ENCODE results near the gene C1orf167. TPM values are rescaled to one million over a fixed set of nuclear protein-coding genes. Genes with fewer than 3 reads are reported as not detected.

C1orf167 gene
- total RNA-seq, 1 donor from 2014 or later, result not detected

DNA sequence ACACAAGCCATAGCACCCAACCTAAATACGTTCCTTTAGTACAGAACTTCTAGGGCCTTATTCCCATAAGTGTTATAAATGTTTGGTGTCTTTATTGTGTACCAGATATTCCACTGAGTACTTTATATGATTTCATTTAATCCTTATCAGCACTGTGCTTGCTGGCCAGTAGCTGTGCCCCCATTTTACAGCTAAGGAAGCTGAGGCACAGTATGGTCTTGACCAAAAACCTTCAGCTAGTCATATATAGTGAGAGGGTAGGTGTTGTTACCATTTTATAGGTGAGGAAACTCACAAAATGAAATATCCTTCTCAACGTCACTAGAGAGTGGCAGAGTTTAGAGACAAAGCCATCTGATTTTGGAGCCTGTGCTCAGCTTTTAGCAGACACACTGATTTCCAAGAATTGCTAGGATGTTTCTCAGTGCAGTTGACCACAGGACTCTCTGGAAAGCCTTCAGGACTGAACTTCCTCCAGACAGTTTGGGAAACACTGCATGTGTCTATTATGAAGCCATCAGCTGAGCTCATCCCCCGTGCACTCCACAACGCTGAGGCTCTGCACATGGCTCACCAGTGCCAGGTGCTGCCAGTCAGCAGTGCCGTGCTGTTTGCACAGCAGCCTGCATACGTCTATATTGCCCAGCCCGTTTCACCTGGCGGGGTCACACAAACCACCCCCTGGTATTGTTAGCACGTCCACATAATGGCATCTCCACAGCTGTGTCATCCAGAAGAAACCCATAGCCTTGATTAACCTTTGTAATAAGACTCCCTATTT is 70.1 kb downstream of the C1orf167 start:
- DNase-seq (ENCODE audit: low read depth, low spot score), result no peak
- H3K27ac Mint-ChIP-seq (ENCODE audit: unreplicated experiment), result no peak overlapping the region
- no peaks in the 10 kb centered on the region for H3K9me3 Mint-ChIP-seq
- TF ChIP-seq, protein P1, sequence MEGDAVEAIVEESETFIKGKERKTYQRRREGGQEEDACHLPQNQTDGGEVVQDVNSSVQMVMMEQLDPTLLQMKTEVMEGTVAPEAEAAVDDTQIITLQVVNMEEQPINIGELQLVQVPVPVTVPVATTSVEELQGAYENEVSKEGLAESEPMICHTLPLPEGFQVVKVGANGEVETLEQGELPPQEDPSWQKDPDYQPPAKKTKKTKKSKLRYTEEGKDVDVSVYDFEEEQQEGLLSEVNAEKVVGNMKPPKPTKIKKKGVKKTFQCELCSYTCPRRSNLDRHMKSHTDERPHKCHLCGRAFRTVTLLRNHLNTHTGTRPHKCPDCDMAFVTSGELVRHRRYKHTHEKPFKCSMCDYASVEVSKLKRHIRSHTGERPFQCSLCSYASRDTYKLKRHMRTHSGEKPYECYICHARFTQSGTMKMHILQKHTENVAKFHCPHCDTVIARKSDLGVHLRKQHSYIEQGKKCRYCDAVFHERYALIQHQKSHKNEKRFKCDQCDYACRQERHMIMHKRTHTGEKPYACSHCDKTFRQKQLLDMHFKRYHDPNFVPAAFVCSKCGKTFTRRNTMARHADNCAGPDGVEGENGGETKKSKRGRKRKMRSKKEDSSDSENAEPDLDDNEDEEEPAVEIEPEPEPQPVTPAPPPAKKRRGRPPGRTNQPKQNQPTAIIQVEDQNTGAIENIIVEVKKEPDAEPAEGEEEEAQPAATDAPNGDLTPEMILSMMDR (conservative IDR thresholded peaks at IDR 0.05), result no peak
- H3K4me1 Mint-ChIP-seq, result no peaks in the 10 kb centered on the region
- no peaks in the 10 kb centered on the region for H3K27me3 Mint-ChIP-seq (ENCODE audit: low read depth)
- no peak overlapping the region for H3K4me3 Mint-ChIP-seq
- H3K36me3 Mint-ChIP-seq (ENCODE audit: low read depth), result peaks cover 15% of the 10 kb centered on the region

DNA sequence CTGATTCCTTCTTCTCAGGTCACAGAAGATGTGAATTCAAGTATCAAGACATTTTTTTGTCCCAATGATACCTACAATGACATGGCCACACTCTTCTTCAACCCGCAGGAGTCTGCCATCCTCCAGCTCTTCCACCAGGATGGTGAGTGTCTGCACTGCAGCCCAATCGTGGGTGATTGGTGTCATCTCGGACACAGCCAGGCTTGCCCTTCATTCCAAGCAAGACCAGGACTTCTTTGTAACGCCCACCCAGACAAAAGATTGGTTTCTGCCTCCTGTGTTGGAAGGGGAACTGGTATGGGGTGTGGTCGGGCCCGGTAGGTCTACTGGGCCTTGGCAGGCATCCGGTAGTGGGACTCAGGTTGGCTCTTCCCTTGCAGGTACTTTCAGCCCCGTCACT is 71.5 kb downstream of the C1orf167 start:
- no peaks in the 10 kb centered on the region for H3K4me1 Mint-ChIP-seq
- H3K9me3 Mint-ChIP-seq, result no peaks in the 10 kb centered on the region
- DNase-seq (ENCODE audit: low read depth, low spot score), result no peak
- H3K36me3 Mint-ChIP-seq (ENCODE audit: low read depth), result peaks cover 10% of the 10 kb centered on the region
- H3K4me3 Mint-ChIP-seq, result no peak overlapping the region
- TF ChIP-seq, protein P1 (conservative IDR thresholded peaks at IDR 0.05), result no peak
- no peaks in the 10 kb centered on the region for H3K27me3 Mint-ChIP-seq (ENCODE audit: low read depth)
- H3K27ac Mint-ChIP-seq (ENCODE audit: unreplicated experiment), result no peak overlapping the region

DNA sequence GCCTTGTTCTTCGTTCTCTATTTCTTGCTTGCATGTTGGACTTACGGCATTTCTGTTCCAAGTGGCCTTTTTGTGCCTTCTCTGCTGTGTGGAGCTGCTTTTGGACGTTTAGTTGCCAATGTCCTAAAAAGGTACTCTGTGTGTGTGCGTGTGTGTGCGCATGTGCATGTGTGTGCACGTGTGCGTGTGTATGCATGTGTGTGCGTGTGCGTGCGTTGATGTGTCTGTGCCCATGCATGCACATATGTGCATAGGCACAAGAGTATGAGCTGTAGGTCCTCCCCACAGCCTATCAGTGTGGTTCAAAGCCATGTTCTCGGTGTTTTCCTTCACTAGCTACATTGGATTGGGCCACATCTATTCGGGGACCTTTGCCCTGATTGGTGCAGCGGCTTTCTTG is 71.9 kb downstream of the C1orf167 start:
- peaks cover 10% of the 10 kb centered on the region for H3K36me3 Mint-ChIP-seq (ENCODE audit: low read depth)

DNA sequence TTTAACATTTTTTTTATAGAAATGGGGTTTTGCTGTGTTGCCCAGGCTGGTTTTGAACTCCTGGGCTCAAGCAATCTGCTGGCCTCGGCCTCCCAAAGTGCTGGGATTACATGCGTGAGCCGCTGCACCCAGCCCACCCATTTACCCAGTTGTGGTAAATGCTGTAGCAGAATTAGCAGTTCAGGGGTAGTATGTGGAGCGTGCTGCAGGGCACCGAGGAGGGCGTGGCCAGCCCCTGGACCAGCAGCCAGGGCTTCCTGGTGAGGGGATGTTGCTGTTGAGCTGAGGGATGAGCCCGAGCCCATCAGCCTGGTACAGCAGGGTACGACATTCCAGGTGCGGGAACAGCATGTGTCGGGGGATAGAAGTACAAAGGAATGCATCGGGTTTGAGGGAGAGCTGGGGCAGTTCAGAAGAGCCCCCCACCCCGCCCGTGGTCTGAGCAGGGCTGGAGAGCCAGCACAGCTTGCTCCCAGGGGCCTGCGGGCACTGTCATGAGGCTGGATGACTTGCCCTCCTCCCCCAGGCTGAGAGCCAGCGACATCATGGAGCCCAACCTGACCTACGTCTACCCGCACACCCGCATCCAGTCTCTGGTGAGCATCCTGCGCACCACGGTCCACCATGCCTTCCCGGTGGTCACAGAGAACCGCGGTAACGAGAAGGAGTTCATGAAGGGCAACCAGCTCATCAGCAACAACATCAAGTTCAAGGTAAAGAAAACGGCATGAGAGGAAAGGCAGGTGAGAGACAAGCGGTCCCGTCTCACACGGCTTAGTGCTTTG is 73.6 kb downstream of the C1orf167 start:
- Mint-ChIP-seq H3K4me1 (no peaks in the 10 kb centered on the region), H3K27me3 (ENCODE audit: low read depth) (no peaks in the 10 kb centered on the region), H3K36me3 (ENCODE audit: low read depth) (peaks cover 8% of the 10 kb centered on the region), H3K9me3 (no peaks in the 10 kb centered on the region), H3K4me3 (no peak overlapping the region), H3K27ac (ENCODE audit: unreplicated experiment) (no peak overlapping the region)
- DNase-seq (ENCODE audit: low read depth, low spot score), result no peak
- TF ChIP-seq, protein P1 (conservative IDR thresholded peaks at IDR 0.05), result no peak

More for the DNA sequence above, 71.9 kb downstream of the C1orf167 start:
- no peak for DNase-seq (ENCODE audit: low read depth, low spot score)
- no peak overlapping the region for H3K4me3 Mint-ChIP-seq
- H3K27me3 Mint-ChIP-seq (ENCODE audit: low read depth), result no peaks in the 10 kb centered on the region
- TF ChIP-seq, protein P1 (conservative IDR thresholded peaks at IDR 0.05), result no peak
- H3K4me1 Mint-ChIP-seq, result no peaks in the 10 kb centered on the region
- no peaks in the 10 kb centered on the region for H3K9me3 Mint-ChIP-seq
- H3K27ac Mint-ChIP-seq (ENCODE audit: unreplicated experiment), result no peak overlapping the region

DNA sequence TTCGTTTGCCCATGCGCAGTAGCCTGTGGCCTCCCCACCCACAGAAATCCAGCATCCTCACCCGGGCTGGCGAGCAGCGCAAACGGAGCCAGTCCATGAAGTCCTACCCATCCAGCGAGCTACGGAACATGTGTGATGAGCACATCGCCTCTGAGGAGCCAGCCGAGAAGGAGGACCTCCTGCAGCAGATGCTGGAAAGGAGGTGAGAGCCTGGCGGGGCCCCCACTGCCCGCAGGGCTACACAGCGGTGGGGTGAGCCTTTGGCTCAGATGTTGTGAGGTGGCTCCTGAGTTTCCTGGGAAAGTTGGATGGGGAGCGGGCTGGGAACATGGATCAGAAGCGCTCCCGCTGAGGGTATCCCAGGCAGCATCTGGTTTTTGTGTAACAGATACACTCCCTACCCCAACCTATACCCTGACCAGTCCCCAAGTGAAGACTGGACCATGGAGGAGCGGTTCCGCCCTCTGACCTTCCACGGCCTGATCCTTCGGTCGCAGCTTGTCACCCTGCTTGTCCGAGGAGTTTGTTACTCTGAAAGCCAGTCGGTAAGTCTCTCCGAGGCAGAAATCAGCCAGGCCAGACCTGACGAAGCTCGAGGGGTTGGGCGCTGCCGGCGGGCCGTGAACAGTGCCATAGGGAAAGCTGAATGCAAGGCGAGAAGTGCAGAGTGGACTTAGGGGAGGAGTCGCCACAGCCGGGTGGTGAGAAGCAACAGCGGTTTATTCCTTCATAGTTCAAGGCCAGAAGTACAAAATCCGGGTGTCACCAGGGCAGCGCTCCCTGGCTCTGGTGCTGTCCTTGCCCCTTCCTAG is 75.2 kb downstream of the C1orf167 start:
- Mint-ChIP-seq H3K27ac (ENCODE audit: unreplicated experiment) (no peak overlapping the region), H3K36me3 (ENCODE audit: low read depth) (peaks cover 8% of the 10 kb centered on the region), H3K9me3 (no peaks in the 10 kb centered on the region), H3K27me3 (ENCODE audit: low read depth) (no peaks in the 10 kb centered on the region), H3K4me1 (no peaks in the 10 kb centered on the region), H3K4me3 (no peak overlapping the region)
- TF ChIP-seq, protein P1 (conservative IDR thresholded peaks at IDR 0.05), result no peak
- no peak for DNase-seq (ENCODE audit: low read depth, low spot score)

Data from neural crest cell (in vitro differentiated cells).